ENCODE results near the gene ZNF579. TPM values are rescaled to one million over a fixed set of nuclear protein-coding genes. Genes with fewer than 3 reads are reported as not detected.

Gene ZNF579
- total and polyA plus RNA-seq, 2 of the 13 experiments (the other 11 are each of a cell fraction or from before 2014, with no cell fraction given) = 2.1 to 2.9 TPM

DNA sequence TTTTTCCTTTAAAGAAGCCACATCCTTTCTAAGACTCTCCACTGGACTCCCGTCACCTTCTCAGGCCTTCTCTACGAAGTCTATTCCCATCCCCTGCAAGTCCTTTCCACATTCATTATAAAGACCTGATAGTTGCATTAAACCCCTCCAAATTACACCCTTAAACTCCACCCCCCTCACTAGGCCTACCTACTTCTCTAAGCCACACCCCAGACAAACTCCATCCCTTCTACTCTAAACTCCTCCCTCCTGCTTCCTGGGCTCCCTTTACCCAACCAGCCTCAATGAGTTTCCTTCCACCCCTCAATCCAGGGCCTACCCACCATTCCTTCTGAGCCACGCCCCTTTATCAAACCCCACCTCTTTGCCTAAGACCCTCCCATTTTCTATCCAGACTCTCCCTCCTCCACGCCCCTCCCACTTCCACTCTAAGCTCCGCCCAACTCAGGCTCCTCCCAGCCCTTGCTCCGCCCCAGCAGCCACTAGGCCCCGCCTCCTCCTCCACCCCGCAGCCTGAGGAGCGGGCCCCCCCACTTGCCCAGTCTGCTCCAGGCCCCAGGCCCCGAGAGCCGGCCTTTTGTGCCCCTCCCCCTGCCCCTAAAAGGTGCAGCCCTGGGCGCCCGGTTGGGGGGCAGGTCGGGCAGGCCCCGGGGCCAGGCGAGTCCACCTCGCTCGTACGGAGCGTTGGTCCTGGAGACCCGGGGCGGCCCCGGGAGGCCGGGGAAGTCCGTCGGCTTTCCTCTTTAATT lies 18.2 kb upstream of the ZNF579 start (continued):
- TF ChIP-seq, protein P1, sequence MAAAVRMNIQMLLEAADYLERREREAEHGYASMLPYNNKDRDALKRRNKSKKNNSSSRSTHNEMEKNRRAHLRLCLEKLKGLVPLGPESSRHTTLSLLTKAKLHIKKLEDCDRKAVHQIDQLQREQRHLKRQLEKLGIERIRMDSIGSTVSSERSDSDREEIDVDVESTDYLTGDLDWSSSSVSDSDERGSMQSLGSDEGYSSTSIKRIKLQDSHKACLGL (CRISPR knock-in tag; IDR thresholded peaks at IDR 0.05) = peak; percentile 67; the same call in 1 of the 2 replicates
- TF ChIP-seq ZNF30 (CRISPR knock-in tag; IDR thresholded peaks at IDR 0.05) (no peak), KLF11 (CRISPR knock-in tag; IDR thresholded peaks at IDR 0.05) (peak; percentile 74; the same call in 1 of the 2 replicates), NFKBIZ (CRISPR knock-in tag; IDR thresholded peaks at IDR 0.05) (peak; percentile 35; the same call in 1 of the 2 replicates), SCMH1 (CRISPR knock-in tag; IDR thresholded peaks at IDR 0.05; ENCODE audit: borderline replicate concordance) (no peak), SRY (CRISPR knock-in tag; IDR thresholded peaks at IDR 0.05) (no peak), ELF4 (CRISPR knock-in tag; IDR thresholded peaks at IDR 0.05; ENCODE audit: borderline replicate concordance) (no peak), NR2F6 (IDR thresholded peaks at IDR 0.05) (no peak), NR2F6 (CRISPR knock-in tag; IDR thresholded peaks at IDR 0.05) (peak; percentile 7; the same call in 1 of the 2 replicates), XRCC5 (optimal IDR thresholded peaks at IDR 0.05; ENCODE audit: low read length) (peak; percentile 47), BHLHE40 (IDR thresholded peaks at IDR 0.05; ENCODE audit: low read length) (no peak), MIER2 (CRISPR knock-in tag; IDR thresholded peaks at IDR 0.05) (no peak), EEA1 (CRISPR knock-in tag; IDR thresholded peaks at IDR 0.05; ENCODE audit: borderline replicate concordance) (no peak), ESRRA (CRISPR knock-in tag; IDR thresholded peaks at IDR 0.05; ENCODE audit: low read depth) (no peak), AGO1 (IDR thresholded peaks at IDR 0.05; ENCODE audit: low read depth, low read length, poor library complexity, severe bottlenecking) (no peak), SRF (IDR thresholded peaks at IDR 0.05; ENCODE audit: low read depth, low read length) (no peak)
- TF ChIP-seq, protein P2, sequence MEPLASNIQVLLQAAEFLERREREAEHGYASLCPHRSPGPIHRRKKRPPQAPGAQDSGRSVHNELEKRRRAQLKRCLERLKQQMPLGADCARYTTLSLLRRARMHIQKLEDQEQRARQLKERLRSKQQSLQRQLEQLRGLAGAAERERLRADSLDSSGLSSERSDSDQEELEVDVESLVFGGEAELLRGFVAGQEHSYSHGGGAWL (CRISPR knock-in tag; IDR thresholded peaks at IDR 0.05) = peak; percentile 87; the same call in 1 of the 2 replicates
- TF ChIP-seq, protein P3, sequence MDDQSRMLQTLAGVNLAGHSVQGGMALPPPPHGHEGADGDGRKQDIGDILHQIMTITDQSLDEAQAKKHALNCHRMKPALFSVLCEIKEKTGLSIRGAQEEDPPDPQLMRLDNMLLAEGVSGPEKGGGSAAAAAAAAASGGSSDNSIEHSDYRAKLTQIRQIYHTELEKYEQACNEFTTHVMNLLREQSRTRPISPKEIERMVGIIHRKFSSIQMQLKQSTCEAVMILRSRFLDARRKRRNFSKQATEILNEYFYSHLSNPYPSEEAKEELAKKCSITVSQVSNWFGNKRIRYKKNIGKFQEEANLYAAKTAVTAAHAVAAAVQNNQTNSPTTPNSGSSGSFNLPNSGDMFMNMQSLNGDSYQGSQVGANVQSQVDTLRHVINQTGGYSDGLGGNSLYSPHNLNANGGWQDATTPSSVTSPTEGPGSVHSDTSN (CRISPR knock-in tag; IDR thresholded peaks at IDR 0.05; ENCODE audit: borderline replicate concordance) = no peak
- TF ChIP-seq, protein P4, sequence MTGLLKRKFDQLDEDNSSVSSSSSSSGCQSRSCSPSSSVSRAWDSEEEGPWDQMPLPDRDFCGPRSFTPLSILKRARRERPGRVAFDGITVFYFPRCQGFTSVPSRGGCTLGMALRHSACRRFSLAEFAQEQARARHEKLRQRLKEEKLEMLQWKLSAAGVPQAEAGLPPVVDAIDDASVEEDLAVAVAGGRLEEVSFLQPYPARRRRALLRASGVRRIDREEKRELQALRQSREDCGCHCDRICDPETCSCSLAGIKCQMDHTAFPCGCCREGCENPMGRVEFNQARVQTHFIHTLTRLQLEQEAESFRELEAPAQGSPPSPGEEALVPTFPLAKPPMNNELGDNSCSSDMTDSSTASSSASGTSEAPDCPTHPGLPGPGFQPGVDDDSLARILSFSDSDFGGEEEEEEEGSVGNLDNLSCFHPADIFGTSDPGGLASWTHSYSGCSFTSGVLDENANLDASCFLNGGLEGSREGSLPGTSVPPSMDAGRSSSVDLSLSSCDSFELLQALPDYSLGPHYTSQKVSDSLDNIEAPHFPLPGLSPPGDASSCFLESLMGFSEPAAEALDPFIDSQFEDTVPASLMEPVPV (CRISPR knock-in tag; IDR thresholded peaks at IDR 0.05) = no peak; the same call in 1 of the 2 replicates
- TF ChIP-seq, protein P5, sequence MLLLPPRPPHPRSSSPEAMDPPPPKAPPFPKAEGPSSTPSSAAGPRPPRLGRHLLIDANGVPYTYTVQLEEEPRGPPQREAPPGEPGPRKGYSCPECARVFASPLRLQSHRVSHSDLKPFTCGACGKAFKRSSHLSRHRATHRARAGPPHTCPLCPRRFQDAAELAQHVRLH (CRISPR knock-in tag; IDR thresholded peaks at IDR 0.05; ENCODE audit: borderline replicate concordance, low read depth) = peak; percentile 56; the same call in 1 of the 2 replicates
- TF ChIP-seq, protein P6, sequence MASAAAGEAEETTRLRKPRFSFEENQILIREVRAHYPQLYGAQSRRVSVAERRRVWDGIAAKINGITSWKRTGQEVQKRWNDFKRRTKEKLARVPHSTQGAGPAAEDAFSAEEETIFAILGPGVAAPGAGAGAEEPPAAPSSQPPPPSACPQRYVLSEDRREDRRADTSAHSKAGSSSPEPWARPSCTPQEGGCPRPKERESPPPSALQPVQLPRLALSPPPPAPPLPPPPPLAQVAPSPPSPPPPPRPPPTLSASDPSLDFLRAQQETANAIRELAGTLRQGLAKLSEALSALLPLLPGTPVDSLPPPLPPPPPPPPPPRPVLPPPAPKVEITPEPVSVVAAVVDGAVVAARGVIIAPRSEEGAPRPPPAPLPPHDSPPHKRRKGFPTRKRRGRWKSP (CRISPR knock-in tag; IDR thresholded peaks at IDR 0.05) = peak; percentile 68; the same call in 1 of the 2 replicates
- TF ChIP-seq, protein P7, sequence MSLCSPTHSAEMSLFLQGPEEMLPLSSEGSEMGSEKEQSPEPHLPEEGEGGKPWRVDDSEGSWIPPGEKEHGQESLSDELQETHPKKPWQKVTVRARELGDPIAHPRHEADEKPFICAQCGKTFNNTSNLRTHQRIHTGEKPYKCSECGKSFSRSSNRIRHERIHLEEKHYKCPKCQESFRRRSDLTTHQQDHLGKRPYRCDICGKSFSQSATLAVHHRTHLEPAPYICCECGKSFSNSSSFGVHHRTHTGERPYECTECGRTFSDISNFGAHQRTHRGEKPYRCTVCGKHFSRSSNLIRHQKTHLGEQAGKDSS (CRISPR knock-in tag; IDR thresholded peaks at IDR 0.05; ENCODE audit: borderline replicate concordance, low read depth) = no peak
- TF ChIP-seq, protein P8, sequence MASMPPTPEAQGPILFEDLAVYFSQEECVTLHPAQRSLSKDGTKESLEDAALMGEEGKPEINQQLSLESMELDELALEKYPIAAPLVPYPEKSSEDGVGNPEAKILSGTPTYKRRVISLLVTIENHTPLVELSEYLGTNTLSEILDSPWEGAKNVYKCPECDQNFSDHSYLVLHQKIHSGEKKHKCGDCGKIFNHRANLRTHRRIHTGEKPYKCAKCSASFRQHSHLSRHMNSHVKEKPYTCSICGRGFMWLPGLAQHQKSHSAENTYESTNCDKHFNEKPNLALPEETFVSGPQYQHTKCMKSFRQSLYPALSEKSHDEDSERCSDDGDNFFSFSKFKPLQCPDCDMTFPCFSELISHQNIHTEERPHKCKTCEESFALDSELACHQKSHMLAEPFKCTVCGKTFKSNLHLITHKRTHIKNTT (CRISPR knock-in tag; IDR thresholded peaks at IDR 0.05) = no peak
